PC-3 (cell line): ENCODE data around the gene UBE4A. TPM values are rescaled to one million over a fixed set of nuclear protein-coding genes. Genes with fewer than 3 reads are reported as not detected.
A peak's percentile ranks its signal among the peaks of the same experiment; 100 is the strongest.

Source experiments
- ATAC-seq: fragments of 200-7000 bp; cut with Tn5 transposase; 2 replicates; pipeline ENCODE4 v1.9.1; 2020; ENCODE audit warnings: mild to moderate bottlenecking, moderate library complexity
- BruUV-seq: library from RNA; stranded (reverse); fragments of 400-500 nt; replicated peaks from 2 replicates; lab custom pipeline; 2021; lab: Mats Ljungman, UMichigan
- CTCF ChIA-PET: fragments of 300-600 bp; sonication (Branson Sonifier 250); formaldehyde crosslinking; loops from one replicate; lab custom pipeline; 2022; ENCODE audit warnings: antibody characterized with exemption; lab: Charles Lee
- POLR2A ChIA-PET: fragments of 300-600 bp; sonication (Branson Sonifier 250); formaldehyde crosslinking; loops from one replicate; lab custom pipeline; 2022; ENCODE audit warnings: antibody characterized with exemption; ENCODE audit not compliant: unreplicated experiment; lab: Charles Lee
- DNase-seq: peaks from one replicate; pipeline ENCODE4 v3.0.0-alpha.2; 2015
- H2AFZ ChIP-seq: fragments of 300-600 bp; sonication (generic); 2 replicates; pipeline ENCODE4 v1.6.0; 2016; ENCODE audit warnings: antibody characterized with exemption, low read length
- H3F3A ChIP-seq: fragments of 300-600 bp; sonication (generic); one replicate; pipeline ENCODE4 v1.6.0; 2017; ENCODE audit warnings: antibody characterized with exemption, low read length, control low read depth, mild to moderate bottlenecking; ENCODE audit not compliant: unreplicated experiment
- H3K27ac ChIP-seq: fragments of 300-600 bp; sonication (generic); 2 replicates; pipeline ENCODE4 v1.5.1; 2016; ENCODE audit warnings: mild to moderate bottlenecking, low read length
- H3K27me3 ChIP-seq: fragments of 300-600 bp; sonication (generic); 2 replicates; pipeline ENCODE4 v1.6.1; 2016; ENCODE audit warnings: low read length, mixed read lengths
- H3K36me3 ChIP-seq: fragments of 300-600 bp; sonication (generic); 2 replicates; pipeline ENCODE4 v1.6.1; 2016; ENCODE audit warnings: low read depth, mixed run types, low read length, mixed read lengths
- H3K4me1 ChIP-seq: fragments of 300-600 bp; sonication (generic); 2 replicates; pipeline ENCODE4 v1.5.1; 2016; ENCODE audit warnings: low read length; ENCODE audit not compliant: insufficient read depth
- H3K4me2 ChIP-seq: fragments of 300-600 bp; sonication (generic); 2 replicates; pipeline ENCODE4 v1.6.0; 2016; ENCODE audit warnings: low read length
- H3K4me3 ChIP-seq: fragments of 300-600 bp; sonication (generic); 2 replicates; pipeline ENCODE4 v1.5.1; 2016; ENCODE audit warnings: mild to moderate bottlenecking, low read length, mixed read lengths
- H3K79me2 ChIP-seq: fragments of 300-600 bp; sonication (generic); 2 replicates; pipeline ENCODE4 v1.6.1; 2017; ENCODE audit warnings: low read length, mixed read lengths
- H3K9ac ChIP-seq: fragments of 300-600 bp; sonication (generic); 2 replicates; pipeline ENCODE4 v1.6.0; 2016; ENCODE audit warnings: mild to moderate bottlenecking, low read length
- H3K9me2 ChIP-seq: fragments of 300-600 bp; sonication (generic); replicated peaks from 2 replicates; pipeline ENCODE4 v1.6.1; 2016; ENCODE audit warnings: mixed run types, low read length, mixed read lengths
- H3K9me3 ChIP-seq: fragments of 300-600 bp; sonication (generic); 2 replicates; pipeline ENCODE4 v1.6.1; 2016; ENCODE audit warnings: low read length, mixed read lengths
- H4K20me1 ChIP-seq: fragments of 300-600 bp; sonication (generic); 2 replicates; pipeline ENCODE4 v1.6.1; 2016; ENCODE audit warnings: low read length, mixed read lengths
- CTCF ChIP-seq: fragments of 300-600 bp; sonication (generic); conservative IDR thresholded peaks from 2 replicates; pipeline ENCODE4 v1.5.1; 2017; ENCODE audit warnings: antibody characterized with exemption, low read depth, mild to moderate bottlenecking, low read length
- EZH2 ChIP-seq: fragments of 300-600 bp; sonication (generic); IDR thresholded peaks from one replicate; pipeline ENCODE4 v1.6.1; 2017; ENCODE audit warnings: antibody characterized with exemption, mild to moderate bottlenecking, low read length; ENCODE audit not compliant: unreplicated experiment
- EZH2phosphoT487 ChIP-seq: fragments of 300-600 bp; sonication (generic); IDR thresholded peaks from 2 replicates; pipeline ENCODE4 v1.6.1; 2018; ENCODE audit warnings: mild to moderate bottlenecking, antibody characterized with exemption, low read length, borderline replicate concordance
- intact Hi-C: fragments of 100-400 bp; cut with micrococcal nuclease; formaldehyde crosslinking; loops from 2 replicates; pipeline ENCODE4 v1.9.0; 2023
- total RNA-seq: library from RNA; depleted of rRNA; stranded (reverse); fragments of >200 nt; gene quantifications from 2 replicates; pipeline ENCODE4 v1.2.3, GENCODE V29; 2014

The UBE4A gene
- total RNA-seq, 1 experiment from 2014 or later, result 56.4 TPM

- intact Hi-C loops, result no loop called here
- H3K4me2 ChIP-seq, result no peak overlapping the region
These were observed 38.9 kb upstream of the UBE4A start for GRCh38 chr11:118320515-118320914.

GRCh38 chr11:118321386-118322082 lies 37.9 kb upstream of the UBE4A start:
- peak overlapping the region; percentile 24; the same call in 1 of the 2 replicates for H3K4me3 ChIP-seq
- H3K27me3 ChIP-seq, result no peaks in the 10 kb centered on the region
- POLR2A ChIA-PET, result interaction anchor here (0.6 kb wide), 1 partner anchor 286 kb away, joined by 3 read pairs; no protein-coding TSS in a partner anchor
- TF ChIP-seq EZH2, result no peak
- TF ChIP-seq EZH2phosphoT487, result no peak
- TF ChIP-seq CTCF, result no peak
- H3F3A ChIP-seq, result no peaks in the 10 kb centered on the region
- DNase-seq (peak; percentile 86), ATAC-seq (peak; percentile 86)
- no peaks in the 10 kb centered on the region for H4K20me1 ChIP-seq
- no TSS peak for BruUV-seq
- H2AFZ ChIP-seq, result 0 out of 2 replicates have a peak overlapping the region, but pooled peaks have one; percentile 5
- CTCF ChIA-PET, result interaction anchor here (0.6 to 0.9 kb wide), 2 partner anchors 26 to 109 kb away, joined by 3 to 4 read pairs; no protein-coding TSS in a partner anchor
- peak overlapping the region; percentile 69 for H3K4me2 ChIP-seq
- H3K9me3 ChIP-seq, result no peaks in the 10 kb centered on the region
- peaks cover 31% of the 10 kb centered on the region for H3K4me1 ChIP-seq
- peak overlapping the region; percentile 45 for H3K27ac ChIP-seq
- H3K36me3 ChIP-seq, result no peaks in the 10 kb centered on the region
- H3K9me2 ChIP-seq, result no peaks in the 10 kb centered on the region
- intact Hi-C loops, result no loop called here
- H3K9ac ChIP-seq, result no peak overlapping the region
- H3K79me2 ChIP-seq, result no peaks in the 10 kb centered on the region

More at GRCh38 chr11:118320515-118320914, 38.9 kb upstream of the UBE4A start:
- DNase-seq, result no peak
- Histone ChIP-seq H3F3A (no peaks in the 10 kb centered on the region), H2AFZ (no peak overlapping the region), H3K36me3 (no peaks in the 10 kb centered on the region), H4K20me1 (no peaks in the 10 kb centered on the region), H3K27ac (no peak overlapping the region), H3K9me2 (no peaks in the 10 kb centered on the region), H3K4me1 (peaks cover 40% of the 10 kb centered on the region), H3K27me3 (no peaks in the 10 kb centered on the region), H3K9me3 (no peaks in the 10 kb centered on the region), H3K79me2 (no peaks in the 10 kb centered on the region), H3K9ac (no peak overlapping the region), H3K4me3 (no peak overlapping the region)
- no peak for ATAC-seq
- no TSS peak for BruUV-seq
- TF ChIP-seq EZH2phosphoT487 (no peak), CTCF (no peak), EZH2 (no peak)
- ChIA-PET POLR2A (no interaction called here), CTCF (no interaction called here)

DNA sequence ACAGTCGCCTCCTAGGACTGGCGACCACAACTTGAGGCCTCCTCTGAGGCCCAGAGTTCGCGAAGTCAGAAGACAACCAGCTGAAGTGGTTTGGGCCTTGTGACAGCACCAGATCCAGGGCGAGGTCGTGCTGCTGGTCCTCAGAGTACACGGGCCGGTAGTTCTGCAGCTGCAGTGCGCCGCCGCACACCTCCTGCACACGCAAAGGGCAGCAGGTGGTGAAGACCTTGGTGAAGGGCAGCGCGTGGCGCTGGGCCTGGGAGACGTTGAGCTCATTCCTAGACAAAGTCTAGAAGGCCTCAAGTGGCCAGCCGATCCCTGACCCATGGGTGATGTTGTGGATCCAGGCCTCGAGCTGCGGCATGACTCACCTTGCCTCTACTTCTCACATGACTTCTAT lies 36.7 kb upstream of the UBE4A start:
- Histone ChIP-seq H3K27me3 (no peaks in the 10 kb centered on the region), H3K4me3 (no peak overlapping the region), H3K27ac (no peak overlapping the region), H3K4me1 (peaks cover 24% of the 10 kb centered on the region), H3K9me2 (no peaks in the 10 kb centered on the region), H2AFZ (no peak overlapping the region), H3K9ac (no peak overlapping the region), H3K4me2 (no peak overlapping the region), H3K9me3 (no peaks in the 10 kb centered on the region), H3K79me2 (no peaks in the 10 kb centered on the region), H4K20me1 (no peaks in the 10 kb centered on the region), H3K36me3 (no peaks in the 10 kb centered on the region), H3F3A (no peaks in the 10 kb centered on the region)
- no TSS peak for BruUV-seq
- TF ChIP-seq CTCF, result no peak
- TF ChIP-seq EZH2phosphoT487, result no peak
- TF ChIP-seq EZH2, result no peak
- POLR2A ChIA-PET, result no interaction called here
- CTCF ChIA-PET, result no interaction called here
- ATAC-seq, result no peak
- DNase-seq, result no peak
- intact Hi-C loops, result no loop called here
